GM23248 (cell line): ENCODE measurements around the gene SMPDL3B.

Experiments
- EZH2 ChIP-seq: fragments of 200-600 bp; sonication (generic); IDR thresholded peaks from 2 replicates; pipeline ENCODE4 v1.6.1; 2018; ENCODE audit warnings: antibody characterized with exemption, mild to moderate bottlenecking; ENCODE audit not compliant: insufficient read depth, poor library complexity, severe bottlenecking
- EZH2phosphoT487 ChIP-seq: fragments of 200-600 bp; sonication (generic); IDR thresholded peaks from 2 replicates; pipeline ENCODE4 v1.6.1; 2018; ENCODE audit warnings: antibody characterized with exemption, moderate library complexity, mild to moderate bottlenecking, low read depth; ENCODE audit not compliant: insufficient read depth

DNA sequence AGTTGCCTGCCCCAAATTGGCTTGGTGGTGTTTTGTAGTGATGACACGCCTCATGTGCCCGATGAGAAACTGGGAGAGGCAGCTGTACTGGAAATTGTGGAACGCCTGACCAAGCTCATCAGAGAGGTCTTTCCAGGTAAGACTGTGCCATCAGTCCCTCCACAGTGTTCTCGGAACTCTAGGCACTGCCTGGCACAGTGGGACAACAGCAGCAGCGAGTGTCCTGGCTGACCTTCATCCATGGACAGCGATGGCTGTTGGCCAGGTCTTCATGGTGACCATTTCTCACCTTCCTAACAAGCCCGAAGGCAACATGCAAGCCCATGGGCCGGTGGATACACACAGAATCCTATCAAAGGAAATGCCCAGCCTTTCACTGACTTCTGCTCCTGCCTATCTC is 14.2 kb downstream of the SMPDL3B start:
- TF ChIP-seq EZH2phosphoT487 (no peak), EZH2 (no peak)
